Natural killer cell (primary cell): ENCODE results near the gene GSN. TPM values are rescaled to one million over a fixed set of nuclear protein-coding genes. Genes with fewer than 3 reads are reported as not detected.

Experiments
- ATAC-seq, 3 donors: fragments of 150-1000 bp in 2 of 3; fragments of 200-7000 bp in 1 of 3; cut with Tn5 transposase; 1 replicate in 1 of 3; 2 replicates in 2 of 3; pipeline ENCODE4 v1.10.0; 2021; ENCODE audit warnings: mild to moderate bottlenecking in 2 of 3, moderate library complexity in 2 of 3
- DNase-seq, 2 donors: peaks; one replicate each; pipeline versions ENCODE4 v3.0.0 to v3.0.0-alpha.2; 2013 to 2021; ENCODE audit warnings: mixed read lengths in 1 of 2
- H3K27ac ChIP-seq: one replicate; pipeline ENCODE4 v1.5.1; 2013; ENCODE audit warnings: mild to moderate bottlenecking, low read length
- H3K27me3 ChIP-seq: one replicate; pipeline ENCODE4 v1.6.1; 2013; ENCODE audit warnings: low read length; ENCODE audit not compliant: control insufficient read depth, insufficient read depth
- H3K36me3 ChIP-seq: one replicate; pipeline ENCODE4 v1.6.1; 2013; ENCODE audit warnings: low read length; ENCODE audit not compliant: control insufficient read depth, insufficient read depth
- H3K4me1 ChIP-seq: one replicate; pipeline ENCODE4 v1.6.1; 2013; ENCODE audit warnings: low read length; ENCODE audit not compliant: control insufficient read depth, insufficient read depth
- H3K4me3 ChIP-seq: one replicate; pipeline ENCODE4 v1.5.1; 2013; ENCODE audit warnings: low read length
- H3K9me3 ChIP-seq: one replicate; pipeline ENCODE4 v1.6.1; 2013; ENCODE audit warnings: low read length; ENCODE audit not compliant: control insufficient read depth, insufficient read depth
- H3K27ac Mint-ChIP-seq, 2 donors: one replicate each; pipeline ENCODE4 v1.8.0; 2022; ENCODE audit warnings: mild to moderate bottlenecking in 2 of 2, mixed read lengths in 2 of 2, moderate library complexity in 1 of 2
- H3K27me3 Mint-ChIP-seq, 2 donors: one replicate each; pipeline ENCODE4 v1.8.0; 2022; ENCODE audit warnings: low read depth in 2 of 2, mixed read lengths in 2 of 2
- H3K36me3 Mint-ChIP-seq: one replicate; pipeline ENCODE4 v1.8.0; 2022; ENCODE audit warnings: mixed read lengths
- H3K4me1 Mint-ChIP-seq, 2 donors: one replicate each; pipeline ENCODE4 v1.8.0; 2022; ENCODE audit warnings: mixed read lengths in 2 of 2
- H3K4me3 Mint-ChIP-seq: one replicate; pipeline ENCODE4 v1.8.0; 2022; ENCODE audit warnings: mild to moderate bottlenecking, moderate library complexity, mixed read lengths
- H3K9me3 Mint-ChIP-seq, 2 donors: one replicate each; pipeline ENCODE4 v1.8.0; 2022; ENCODE audit warnings: mixed read lengths in 2 of 2
- WGBS: methylation state at CpG from one replicate; pipeline ENCODE4 v1.1.7; 2013; ENCODE audit warnings: missing lambda C conversion rate; ENCODE audit not compliant: insufficient coverage; 5-methylcytosine and 5-hydroxymethylcytosine counted together
- intact Hi-C: fragments of 100-400 bp; cut with micrococcal nuclease; formaldehyde crosslinking; loops from one replicate; pipeline ENCODE4 v1.14.2; 2022
- total RNA-seq, 4 donors: library from RNA; stranded (reverse); fragments of 120-200 nt in 1 of 4; gene quantifications; one replicate each; pipeline versions ENCODE4 v1.2.3 to v1.2.4, GENCODE V29; 2013 to 2022
- TF ChIP-seq, protein P1 (sequence below): fragments of 200-600 bp; IDR thresholded peaks from one replicate; pipeline ENCODE4 v1.8.0; 2022; ENCODE audit warnings: antibody characterized with exemption

The GSN gene
- total RNA-seq, 3 donors from 2014 or later (not counting 1 experiment from before 2014, with no cell fraction given), result 92.9 to 103 (median 103) TPM

DNA sequence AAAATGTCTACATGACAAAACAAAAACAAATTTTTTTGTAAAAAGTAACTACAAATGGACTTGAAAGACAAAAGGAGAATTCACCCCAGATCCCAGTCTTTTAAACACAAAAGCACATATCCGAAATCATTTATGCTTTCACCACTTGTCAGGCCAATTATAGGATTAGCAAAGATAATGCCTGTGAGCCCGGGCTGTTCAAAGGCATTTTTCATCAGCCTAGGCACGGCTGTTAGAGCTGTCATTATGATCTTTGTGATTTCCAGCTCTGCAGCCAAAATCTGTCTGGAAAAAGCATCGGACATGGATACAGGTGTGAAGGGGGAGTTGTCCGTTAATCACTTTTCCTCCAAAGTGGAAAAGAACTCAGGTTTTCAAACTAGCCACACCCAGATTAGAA lies 42.7 kb upstream of the GSN start:
- Mint-ChIP-seq H3K9me3 (no peaks in the 10 kb centered on the region), H3K4me3 (no peak overlapping the region), H3K4me1 (peaks cover 9 to 11% of the 10 kb centered on the region in 2 donors), H3K36me3 (no peaks in the 10 kb centered on the region), H3K27ac (no peak overlapping the region), H3K27me3 (no peaks in the 10 kb centered on the region)
- ATAC-seq (no peak), DNase-seq (no peak)
- Histone ChIP-seq H3K4me3 (no peak overlapping the region), H3K4me1 (peaks cover 5% of the 10 kb centered on the region), H3K27ac (no peak overlapping the region), H3K36me3 (no peaks in the 10 kb centered on the region), H3K27me3 (no peaks in the 10 kb centered on the region), H3K9me3 (no peaks in the 10 kb centered on the region)
- WGBS, result 98% methylated on average over 5 of the region's 5 CpGs
- TF ChIP-seq, protein P1, sequence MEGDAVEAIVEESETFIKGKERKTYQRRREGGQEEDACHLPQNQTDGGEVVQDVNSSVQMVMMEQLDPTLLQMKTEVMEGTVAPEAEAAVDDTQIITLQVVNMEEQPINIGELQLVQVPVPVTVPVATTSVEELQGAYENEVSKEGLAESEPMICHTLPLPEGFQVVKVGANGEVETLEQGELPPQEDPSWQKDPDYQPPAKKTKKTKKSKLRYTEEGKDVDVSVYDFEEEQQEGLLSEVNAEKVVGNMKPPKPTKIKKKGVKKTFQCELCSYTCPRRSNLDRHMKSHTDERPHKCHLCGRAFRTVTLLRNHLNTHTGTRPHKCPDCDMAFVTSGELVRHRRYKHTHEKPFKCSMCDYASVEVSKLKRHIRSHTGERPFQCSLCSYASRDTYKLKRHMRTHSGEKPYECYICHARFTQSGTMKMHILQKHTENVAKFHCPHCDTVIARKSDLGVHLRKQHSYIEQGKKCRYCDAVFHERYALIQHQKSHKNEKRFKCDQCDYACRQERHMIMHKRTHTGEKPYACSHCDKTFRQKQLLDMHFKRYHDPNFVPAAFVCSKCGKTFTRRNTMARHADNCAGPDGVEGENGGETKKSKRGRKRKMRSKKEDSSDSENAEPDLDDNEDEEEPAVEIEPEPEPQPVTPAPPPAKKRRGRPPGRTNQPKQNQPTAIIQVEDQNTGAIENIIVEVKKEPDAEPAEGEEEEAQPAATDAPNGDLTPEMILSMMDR, result no peak
- intact Hi-C loops, result no loop called here

DNA sequence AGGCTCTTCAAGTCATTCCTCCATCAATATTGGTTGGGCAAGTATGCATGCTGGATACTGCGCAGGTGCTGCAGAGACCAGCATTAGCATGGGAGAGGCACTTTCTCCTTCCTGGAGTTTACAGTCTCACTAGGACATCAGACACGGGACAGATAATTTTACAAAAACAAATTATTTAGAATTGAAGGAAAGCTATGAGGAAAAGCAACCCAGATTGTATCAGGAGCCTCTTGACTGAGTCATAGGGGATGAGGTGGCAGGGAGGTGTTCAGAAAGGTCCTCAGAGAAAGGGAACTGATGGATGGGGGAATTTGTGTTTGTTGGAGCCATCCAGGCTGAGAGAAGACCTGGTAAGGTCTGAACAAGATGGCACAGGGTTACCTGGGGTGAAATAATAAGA lies 41.8 kb upstream of the GSN start:
- H3K4me1 ChIP-seq, result peaks cover 5% of the 10 kb centered on the region
- no peaks in the 10 kb centered on the region for H3K9me3 ChIP-seq
- no peak for DNase-seq
- Mint-ChIP-seq H3K4me3 (no peak overlapping the region), H3K9me3 (no peaks in the 10 kb centered on the region), H3K27ac (no peak overlapping the region), H3K27me3 (no peaks in the 10 kb centered on the region), H3K36me3 (peaks cover 2% of the 10 kb centered on the region), H3K4me1 (peaks cover 9 to 11% of the 10 kb centered on the region in 2 donors)
- no peak overlapping the region for H3K4me3 ChIP-seq
- no peak overlapping the region for H3K27ac ChIP-seq
- no peaks in the 10 kb centered on the region for H3K27me3 ChIP-seq
- TF ChIP-seq, protein P1, result no peak
- intact Hi-C loops, result no loop called here
- WGBS, result 100% methylated on average over 1 of the region's 2 CpGs
- no peak for ATAC-seq
- H3K36me3 ChIP-seq, result no peaks in the 10 kb centered on the region

- H3K4me1 ChIP-seq, result peaks cover 5% of the 10 kb centered on the region
- no peaks in the 10 kb centered on the region for H3K27me3 Mint-ChIP-seq
- H3K27ac ChIP-seq, result no peak overlapping the region
- DNase-seq (no peak), ATAC-seq (no peak)
- H3K36me3 ChIP-seq, result no peaks in the 10 kb centered on the region
- no peaks in the 10 kb centered on the region for H3K9me3 ChIP-seq
- TF ChIP-seq, protein P1, result no peak
- peaks cover 8% of the 10 kb centered on the region for H3K36me3 Mint-ChIP-seq
- no peak overlapping the region for H3K4me3 Mint-ChIP-seq
- no peak overlapping the region for H3K4me3 ChIP-seq
- no peak overlapping the region for H3K27ac Mint-ChIP-seq
- no peaks in the 10 kb centered on the region for H3K27me3 ChIP-seq
- no peaks in the 10 kb centered on the region for H3K9me3 Mint-ChIP-seq
- intact Hi-C loops, result no loop called here
- H3K4me1 Mint-ChIP-seq, result peaks cover 5% of the 10 kb centered on the region in 2 donors
- 67% methylated on average over 4 of the region's 4 CpGs for WGBS
These were observed 40.1 kb upstream of the GSN start for GRCh38 chr9:121227862-121228261.

DNA sequence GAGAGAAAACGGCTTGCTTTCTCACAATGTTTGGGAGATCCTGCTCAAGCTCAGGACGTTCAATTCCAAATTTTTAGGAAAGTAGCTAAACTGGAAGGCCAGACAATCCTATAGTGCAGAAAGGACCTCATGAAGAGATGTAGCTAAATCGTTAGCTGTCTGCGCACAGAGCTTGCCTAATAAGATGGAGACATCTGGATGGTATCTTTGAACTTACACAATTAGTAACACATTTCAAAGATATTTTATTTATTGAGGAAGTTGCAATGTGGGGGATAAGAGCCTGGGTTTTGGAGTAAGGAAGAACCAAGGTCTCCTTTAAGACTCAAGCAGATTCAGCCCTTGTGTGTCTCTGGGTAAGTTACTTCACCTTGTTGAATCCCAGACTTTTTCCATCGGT lies 37.7 kb upstream of the GSN start:
- H3K9me3 Mint-ChIP-seq, result no peaks in the 10 kb centered on the region
- no peak overlapping the region for H3K4me3 Mint-ChIP-seq
- intact Hi-C loops, result no loop called here
- WGBS, result 89% methylated on average over 4 of the region's 5 CpGs
- Histone ChIP-seq H3K4me3 (no peak overlapping the region), H3K27ac (no peak overlapping the region), H3K9me3 (no peaks in the 10 kb centered on the region), H3K36me3 (no peaks in the 10 kb centered on the region), H3K4me1 (peaks cover 5% of the 10 kb centered on the region), H3K27me3 (no peaks in the 10 kb centered on the region)
- TF ChIP-seq, protein P1, result no peak
- H3K36me3 Mint-ChIP-seq, result peaks cover 8% of the 10 kb centered on the region
- no peaks in the 10 kb centered on the region for H3K27me3 Mint-ChIP-seq
- ATAC-seq, result no peak
- H3K27ac Mint-ChIP-seq, result no peak overlapping the region
- H3K4me1 Mint-ChIP-seq, result peaks cover 5% of the 10 kb centered on the region in 2 donors
- no peak for DNase-seq
